ENCODE measurements around the gene NRG2.
A peak's percentile ranks its signal among the peaks of the same experiment; 100 is the strongest.

Gene NRG2

DNA sequence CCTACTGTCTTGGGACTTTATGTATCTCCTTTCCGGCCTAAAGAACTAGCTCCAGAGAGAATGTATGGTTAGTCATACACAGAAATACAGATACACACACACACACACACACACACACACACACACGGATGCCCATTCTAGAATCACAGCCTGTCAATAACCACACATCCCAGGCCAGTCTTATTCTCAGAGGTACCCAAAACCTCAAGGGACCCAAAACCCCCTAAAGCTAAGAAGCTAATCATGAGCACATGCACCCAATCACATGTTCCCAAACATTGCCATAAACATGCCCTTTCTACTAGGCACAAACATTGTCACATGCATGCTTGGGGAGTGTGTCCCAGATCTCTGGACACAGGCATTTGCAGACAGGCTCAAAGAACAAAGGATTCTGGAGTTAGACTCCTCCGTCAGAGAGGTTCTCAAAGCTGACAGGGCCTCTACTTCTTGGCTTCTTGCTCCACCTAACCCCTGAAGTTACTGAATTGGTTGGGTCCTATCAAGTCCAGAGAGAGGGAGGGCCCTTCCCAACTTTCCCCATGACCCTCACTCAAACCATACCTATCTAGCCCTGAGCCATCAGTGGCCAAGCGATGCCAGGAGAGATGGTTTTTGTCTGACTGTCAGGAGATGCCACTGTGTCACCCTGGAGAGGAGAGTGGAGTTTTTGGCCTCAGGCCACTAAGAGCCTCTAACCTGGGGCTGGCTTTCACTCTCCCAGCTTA is 78.7 kb downstream of the NRG2 start:
- FAIRE-seq = no peak
- DNase-seq (ENCODE audit: insufficient read length, low spot score) = no peak
- no peak for TF ChIP-seq POLR2A (IDR thresholded peaks at IDR 0.05; ENCODE audit: low read depth, low read length)

DNA sequence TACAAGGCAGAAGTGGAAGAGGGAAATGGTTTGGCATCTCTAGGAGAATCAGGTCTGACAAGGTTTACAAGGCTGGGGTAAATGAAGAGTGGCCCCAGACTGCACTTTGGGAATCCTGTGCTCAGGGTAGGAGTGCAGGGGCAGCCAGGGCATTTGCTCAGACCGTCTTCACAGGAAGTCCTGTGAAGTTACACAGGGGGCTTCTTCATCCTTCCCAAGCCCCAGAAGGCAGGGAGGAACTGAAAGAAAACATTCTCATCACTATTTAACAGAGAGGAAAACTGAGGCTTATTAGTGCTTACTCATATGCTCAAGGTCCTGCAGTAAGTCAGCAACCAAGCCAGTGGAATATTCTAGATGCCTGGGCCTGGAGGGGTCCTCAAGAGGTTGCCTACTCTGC is 80.7 kb downstream of the NRG2 start:
- no peak for TF ChIP-seq POLR2A (IDR thresholded peaks at IDR 0.05; ENCODE audit: low read depth, low read length)
- no peak for DNase-seq (ENCODE audit: insufficient read length, low spot score)
- FAIRE-seq = no peak

DNA sequence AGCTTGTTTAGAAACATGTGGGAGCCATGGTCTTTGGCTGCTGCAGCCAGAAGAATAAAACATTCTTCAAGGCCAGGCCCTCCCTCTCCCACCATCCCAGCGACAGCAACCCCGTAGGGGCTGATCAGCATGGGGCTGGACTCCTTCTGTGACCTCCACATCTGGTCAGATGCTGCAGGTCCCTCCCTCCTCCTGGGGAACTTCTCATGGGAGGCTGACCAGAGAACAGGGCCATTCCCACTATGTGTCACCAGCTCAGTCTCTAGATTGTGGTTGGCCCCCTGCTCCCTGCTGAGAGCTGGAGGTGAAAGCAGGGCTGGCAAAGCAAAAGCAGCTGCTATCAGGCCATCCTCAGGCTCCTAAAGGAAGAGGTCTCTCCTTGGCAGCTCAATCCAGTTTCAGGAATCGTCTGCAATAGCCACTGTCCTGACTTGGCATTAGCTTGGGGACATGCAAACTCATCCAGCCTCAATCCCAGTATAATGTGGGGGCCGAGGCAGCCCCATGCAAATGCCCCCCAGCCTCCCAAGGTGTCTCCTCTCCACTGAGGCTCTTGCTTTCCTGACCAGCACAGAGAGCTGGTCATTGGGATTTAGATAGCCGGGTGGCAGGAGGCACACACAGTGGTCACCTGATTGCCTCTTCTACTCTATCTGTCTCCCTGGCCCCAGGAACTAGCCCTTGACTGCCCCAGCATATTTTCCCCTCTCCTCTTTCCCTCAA is 81.5 kb downstream of the NRG2 start:
- no peak for FAIRE-seq
- DNase-seq (ENCODE audit: insufficient read length, low spot score) = peak; percentile 85
- TF ChIP-seq POLR2A (IDR thresholded peaks at IDR 0.05; ENCODE audit: low read depth, low read length) = no peak

DNA sequence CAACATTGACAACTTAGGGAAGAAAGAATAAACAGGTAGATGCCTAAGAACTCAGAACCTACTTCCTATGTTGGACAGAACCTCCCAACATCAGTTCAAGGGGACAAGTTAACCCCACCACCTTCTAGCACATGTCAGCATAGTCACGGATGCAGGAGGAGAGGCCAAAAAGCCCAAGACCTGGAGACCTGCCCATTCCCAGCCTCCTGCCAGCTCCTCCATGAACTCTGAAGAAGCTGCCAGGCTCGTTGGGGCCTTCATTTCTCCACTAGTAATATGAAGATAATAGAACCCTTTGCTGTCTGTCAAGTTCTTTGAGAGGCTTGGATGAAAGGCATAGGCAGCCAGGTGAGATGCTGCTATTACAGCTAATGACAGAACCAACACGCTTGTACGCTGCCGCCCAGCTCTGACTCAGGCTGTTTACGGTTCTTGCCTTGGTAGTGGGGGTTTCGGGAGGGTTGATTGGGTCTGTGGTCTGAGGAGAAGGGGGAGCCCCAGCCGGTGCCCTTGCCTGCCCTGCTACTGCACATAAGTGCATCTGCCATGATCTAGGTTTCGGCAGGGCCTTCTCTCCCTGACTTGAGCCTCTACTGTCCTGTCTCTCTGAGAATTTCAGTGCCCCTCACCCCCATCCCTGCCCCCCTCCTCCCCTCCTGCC is 82.2 kb downstream of the NRG2 start:
- FAIRE-seq (no peak), DNase-seq (ENCODE audit: insufficient read length, low spot score) (no peak)
- TF ChIP-seq POLR2A (IDR thresholded peaks at IDR 0.05; ENCODE audit: low read depth, low read length) = no peak

GRCh38 chr5:139958432-139959148 is 84.5 kb downstream of the NRG2 start:
- no peak for FAIRE-seq
- DNase-seq (ENCODE audit: insufficient read length, low spot score) = no peak
- TF ChIP-seq POLR2A (IDR thresholded peaks at IDR 0.05; ENCODE audit: low read depth, low read length) = no peak

GRCh38 chr5:139956342-139956741 is 86.8 kb downstream of the NRG2 start:
- TF ChIP-seq POLR2A (IDR thresholded peaks at IDR 0.05; ENCODE audit: low read depth, low read length) = no peak
- no peak for FAIRE-seq
- DNase-seq (ENCODE audit: insufficient read length, low spot score) = no peak

- no peak for DNase-seq (ENCODE audit: insufficient read length, low spot score)
These were observed 87.4 kb downstream of the NRG2 start for GRCh38 chr5:139955616-139956273.

GRCh38 chr5:139955053-139955605 is 88.0 kb downstream of the NRG2 start:
- DNase-seq (ENCODE audit: insufficient read length, low spot score) (no peak), FAIRE-seq (no peak)
- no peak for TF ChIP-seq POLR2A (IDR thresholded peaks at IDR 0.05; ENCODE audit: low read depth, low read length)

More at GRCh38 chr5:139955616-139956273, 87.4 kb downstream of the NRG2 start:
- no peak for FAIRE-seq
- TF ChIP-seq POLR2A (IDR thresholded peaks at IDR 0.05; ENCODE audit: low read depth, low read length) = no peak

- TF ChIP-seq POLR2A (IDR thresholded peaks at IDR 0.05; ENCODE audit: low read depth, low read length) = no peak
- FAIRE-seq = no peak
- no peak for DNase-seq (ENCODE audit: insufficient read length, low spot score)
These were observed 88.6 kb downstream of the NRG2 start for GRCh38 chr5:139954462-139954861.

DNA sequence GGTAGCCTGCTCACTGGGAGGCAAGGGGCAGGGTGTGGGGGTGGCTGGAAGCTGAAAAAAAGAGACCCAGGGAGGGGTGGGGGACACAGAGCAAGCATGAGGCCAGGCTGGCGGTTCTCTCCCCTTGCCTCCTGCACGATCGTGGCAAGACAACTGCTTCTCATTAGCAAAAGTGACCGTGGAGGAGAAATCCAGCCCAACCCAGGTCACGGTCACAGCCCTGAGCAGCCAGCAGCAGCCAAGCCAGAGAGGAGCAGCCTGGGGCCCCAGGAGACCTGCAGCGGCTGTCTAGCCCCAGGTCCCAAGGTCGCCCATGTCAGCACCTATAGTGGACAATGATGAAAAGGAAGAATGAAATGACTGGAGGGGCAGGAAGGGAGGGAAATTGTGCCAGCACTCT is 89.1 kb downstream of the NRG2 start:
- FAIRE-seq (no peak), DNase-seq (ENCODE audit: insufficient read length, low spot score) (no peak)
- no peak for TF ChIP-seq POLR2A (IDR thresholded peaks at IDR 0.05; ENCODE audit: low read depth, low read length)

DNA sequence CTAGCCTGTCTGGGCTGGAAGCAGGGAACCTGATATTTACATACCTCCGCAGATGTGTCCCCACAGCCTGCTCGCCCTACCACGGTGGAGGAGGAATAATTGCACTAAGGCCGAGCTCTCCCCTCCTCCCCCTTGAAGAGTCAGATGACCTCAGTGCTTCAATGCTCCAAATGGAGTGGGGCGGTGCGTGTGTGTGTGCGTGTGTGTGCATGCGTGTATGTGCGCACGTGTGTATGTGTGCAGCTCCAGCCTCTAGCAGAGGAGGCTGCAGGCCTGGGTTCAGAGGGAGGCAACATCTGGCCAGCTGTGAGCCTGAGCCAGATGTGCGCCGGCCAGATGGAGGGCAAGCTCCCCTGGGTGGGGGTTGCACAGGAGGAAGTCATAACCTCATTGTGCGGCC is 90.5 kb downstream of the NRG2 start:
- no peak for DNase-seq (ENCODE audit: insufficient read length, low spot score)
- no peak for FAIRE-seq
- no peak for TF ChIP-seq POLR2A (IDR thresholded peaks at IDR 0.05; ENCODE audit: low read depth, low read length)

DNA sequence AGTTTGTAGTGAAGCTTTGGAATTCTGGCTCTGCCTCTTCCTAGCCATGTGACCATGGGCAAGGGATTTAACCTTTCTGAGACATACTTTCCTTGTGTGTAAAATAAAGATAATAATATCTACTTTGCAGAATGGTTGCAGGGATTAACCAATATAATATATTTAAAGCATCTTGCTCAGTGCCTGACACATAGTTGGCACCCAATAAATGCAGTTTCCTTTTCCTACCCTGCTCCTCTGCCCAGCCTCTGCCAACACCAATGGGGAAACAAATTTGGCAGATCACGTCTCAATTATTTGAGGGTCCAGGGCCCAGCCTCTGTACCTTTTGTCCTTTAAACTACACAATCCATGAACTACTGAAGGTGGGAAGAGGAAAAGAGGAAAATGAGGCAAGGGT is 91.1 kb downstream of the NRG2 start:
- TF ChIP-seq POLR2A (IDR thresholded peaks at IDR 0.05; ENCODE audit: low read depth, low read length) = no peak

DNA sequence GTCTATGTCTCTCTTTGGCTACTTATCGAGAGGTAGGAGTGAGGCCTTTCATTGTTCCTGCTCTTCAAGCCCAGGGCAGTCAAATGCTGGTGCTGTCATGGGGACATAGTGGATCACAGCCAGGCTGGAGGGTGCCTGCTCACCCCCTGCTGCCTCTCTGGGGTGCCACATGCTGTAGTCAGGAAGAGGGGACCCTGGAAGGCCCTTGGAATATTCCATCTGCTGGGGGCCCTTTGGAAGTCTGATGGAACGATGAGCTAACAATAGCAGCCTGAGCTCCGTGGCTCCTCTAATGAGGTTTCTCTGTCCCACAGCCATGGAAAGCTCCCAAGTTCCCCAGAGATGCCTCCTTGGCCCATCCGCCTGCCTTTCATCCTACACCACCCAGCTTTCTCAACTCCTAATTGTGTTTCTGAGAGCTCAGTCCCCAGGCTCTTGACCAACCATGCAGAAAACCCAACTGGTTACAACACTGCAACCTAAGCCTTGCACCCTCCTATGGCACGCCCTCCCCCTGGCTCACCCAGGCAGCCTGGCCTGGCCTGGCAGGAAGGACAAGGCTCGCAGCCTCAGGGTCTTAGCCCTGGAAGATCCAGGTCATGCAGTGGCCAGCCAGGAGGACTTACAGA is 91.7 kb downstream of the NRG2 start:
- DNase-seq (ENCODE audit: insufficient read length, low spot score) (no peak), FAIRE-seq (no peak)
- no peak for TF ChIP-seq POLR2A (IDR thresholded peaks at IDR 0.05; ENCODE audit: low read depth, low read length)

More for the DNA sequence above, 91.1 kb downstream of the NRG2 start:
- FAIRE-seq = no peak
- no peak for DNase-seq (ENCODE audit: insufficient read length, low spot score)

Measured in H54 (cell line).